Measurements from ENCODE around the gene PPM1L. TPM values are rescaled to one million over a fixed set of nuclear protein-coding genes. Genes with fewer than 3 reads are reported as not detected.

The PPM1L gene
- total RNA-seq, 1 donor: 2.5 TPM

DNA sequence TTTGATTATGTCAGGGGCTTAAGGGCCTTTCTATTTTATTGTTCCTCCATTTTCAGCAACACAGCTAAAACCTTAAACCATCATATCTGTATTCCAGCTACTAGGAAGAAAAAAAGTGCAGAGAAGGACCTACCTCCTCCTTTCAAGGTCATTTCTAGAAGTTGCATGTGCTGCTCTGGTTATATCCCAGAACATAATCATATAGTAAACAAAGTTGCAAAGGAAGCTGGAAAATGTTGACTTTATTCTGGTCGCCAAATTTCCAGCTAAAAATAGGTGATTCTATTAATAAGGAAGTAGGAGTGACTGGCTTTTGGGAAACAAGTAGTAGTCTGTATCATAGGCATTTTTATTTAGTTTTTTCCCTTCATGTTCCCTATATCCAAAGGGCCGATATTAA, 370.5 kb downstream of the PPM1L start:
- no peak for DNase-seq (ENCODE audit: low read depth)
- H3K4me3 ChIP-seq (ENCODE audit: low read depth, low read length): no peak overlapping the region
- TF ChIP-seq, protein P1, sequence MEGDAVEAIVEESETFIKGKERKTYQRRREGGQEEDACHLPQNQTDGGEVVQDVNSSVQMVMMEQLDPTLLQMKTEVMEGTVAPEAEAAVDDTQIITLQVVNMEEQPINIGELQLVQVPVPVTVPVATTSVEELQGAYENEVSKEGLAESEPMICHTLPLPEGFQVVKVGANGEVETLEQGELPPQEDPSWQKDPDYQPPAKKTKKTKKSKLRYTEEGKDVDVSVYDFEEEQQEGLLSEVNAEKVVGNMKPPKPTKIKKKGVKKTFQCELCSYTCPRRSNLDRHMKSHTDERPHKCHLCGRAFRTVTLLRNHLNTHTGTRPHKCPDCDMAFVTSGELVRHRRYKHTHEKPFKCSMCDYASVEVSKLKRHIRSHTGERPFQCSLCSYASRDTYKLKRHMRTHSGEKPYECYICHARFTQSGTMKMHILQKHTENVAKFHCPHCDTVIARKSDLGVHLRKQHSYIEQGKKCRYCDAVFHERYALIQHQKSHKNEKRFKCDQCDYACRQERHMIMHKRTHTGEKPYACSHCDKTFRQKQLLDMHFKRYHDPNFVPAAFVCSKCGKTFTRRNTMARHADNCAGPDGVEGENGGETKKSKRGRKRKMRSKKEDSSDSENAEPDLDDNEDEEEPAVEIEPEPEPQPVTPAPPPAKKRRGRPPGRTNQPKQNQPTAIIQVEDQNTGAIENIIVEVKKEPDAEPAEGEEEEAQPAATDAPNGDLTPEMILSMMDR (IDR thresholded peaks at IDR 0.05; ENCODE audit: insufficient read depth, low read length): no peak

Other genes with a start within 250 kb of the PPM1L start
- gene KPNA4, start 190.7 kb upstream of the PPM1L start, total RNA-seq (ENCODE audit: low replicate concordance): 37.8 and 46.0 TPM in 2 replicates
- not detected in 2 replicates for gene ARL14, start 79.1 kb upstream of the PPM1L start, total RNA-seq (ENCODE audit: low replicate concordance)